Psoas muscle (tissue), 8 donors: ENCODE measurements around the gene CDH4. TPM values are rescaled to one million over a fixed set of nuclear protein-coding genes. Genes with fewer than 3 reads are reported as not detected.

ENCODE experiments used
- ATAC-seq, 4 donors: fragments of 200-7000 bp; cut with Tn5 transposase; one replicate each; pipeline ENCODE4 v1.9.1; 2020; ENCODE audit warnings: moderate library complexity in 3 of 4, mild to moderate bottlenecking in 2 of 4
- DNase-seq, 2 donors: peaks; one replicate each; pipeline ENCODE4 v3.0.0-alpha.2; 2020
- H3K27ac ChIP-seq: fragments of 200-600 bp; one replicate; pipeline ENCODE4 v1.8.0; 2022
- H3K27me3 ChIP-seq, 3 donors: fragments of 200-600 bp in 1 of 3; one replicate each; pipeline versions ENCODE4 v1.6.1 to v1.8.0; 2013 to 2022; ENCODE audit warnings: low read length in 2 of 3, mild to moderate bottlenecking in 2 of 3, moderate library complexity in 1 of 3; ENCODE audit not compliant: insufficient read depth in 3 of 3
- H3K36me3 ChIP-seq, 2 donors: fragments of 200-600 bp in 1 of 2; one replicate each; pipeline versions ENCODE4 v1.6.1 to v1.8.0; 2013 to 2022; ENCODE audit warnings: low read depth in 1 of 2, mild to moderate bottlenecking in 1 of 2, moderate library complexity in 1 of 2; ENCODE audit not compliant: insufficient read depth in 1 of 2
- H3K4me1 ChIP-seq: fragments of 200-600 bp; one replicate; pipeline ENCODE4 v1.8.0; 2022
- H3K4me3 ChIP-seq: fragments of 200-600 bp; one replicate; pipeline ENCODE4 v1.8.0; 2022; ENCODE audit warnings: mild to moderate bottlenecking
- H3K9me3 ChIP-seq: fragments of 200-600 bp; one replicate; pipeline ENCODE4 v1.8.0; 2022
- CTCF ChIP-seq: fragments of 200-600 bp; IDR thresholded peaks from one replicate; pipeline ENCODE4 v1.8.0; 2022; ENCODE audit warnings: antibody characterized with exemption
- WGBS, 3 donors: extraction: QIAGEN DNeasy Blood & Tissue Kit; methylation state at CpG; one replicate each; pipeline versions ENCODE4 v1.1.6 to v1.1.7; 2013; 5-methylcytosine and 5-hydroxymethylcytosine counted together
- intact Hi-C, 2 donors: fragments of 100-400 bp; cut with DNase I; formaldehyde crosslinking; loops; one replicate each; pipeline versions ENCODE4 v1.11.0 to v1.14.2; 2022
- polyA plus RNA-seq, 3 donors: library from polyadenylated mRNA; stranded (reverse); fragments of 200-250 nt; gene quantifications; one replicate each; pipeline ENCODE4 v1.2.3, GENCODE V29; 2013
- total RNA-seq, 4 donors: library from RNA; stranded (reverse); fragmentation: NEBNext Ultra II Directional in 2 of 4; extraction: Animal tissue kit (Norgen Biotek cat#: 25700) in 2 of 4; gene quantifications; one replicate each; pipeline versions ENCODE4 v1.2.1 to v1.2.4, GENCODE V29; 2021 to 2023
- donor health status: healthy with polysubstance abuse.
- donor health status: DM: no; HTN: no; CAD: no; lungs with moderate emphysema.
- donor health status: Bipolar disorder and iron deficiency.
- donor health status: healthy.
- donor health status: DM: yes; HTN: yes; CAD: no.
- donor health status: DM: no; HTN: no; CAD: no.
- donor health status: DM: no; HTN: no; CAD: no.
- donor health status: DM: yes; HTN: yes; CAD: no.

Gene CDH4
- total and polyA plus RNA-seq, 7 donors: 0.26 to 1.0 (median 0.34) TPM

- DNase-seq: no peak
- TF ChIP-seq CTCF: no peak
- no peaks in the 10 kb centered on the region for H3K36me3 ChIP-seq
- no peak for ATAC-seq
- no peak overlapping the region for H3K27ac ChIP-seq
- 32 to 41% (median 37%) methylated on average over 29 of the region's 29 CpGs for WGBS, 3 donors
- H3K4me3 ChIP-seq: no peak overlapping the region
- no peaks in the 10 kb centered on the region for H3K4me1 ChIP-seq
- peaks cover 13% of the 10 kb centered on the region for H3K9me3 ChIP-seq
- peaks cover 0 to 2% (median 0%) of the 10 kb centered on the region in 3 donors for H3K27me3 ChIP-seq
- intact Hi-C loops: no loop called here
These were observed 336.6 kb downstream of the CDH4 start for GRCh38 chr20:61588411-61589385.

- WGBS, 3 donors: 77 to 85% (median 80%) methylated on average over 12 of the region's 12 CpGs
- intact Hi-C loops: no loop called here
- Histone ChIP-seq H3K27ac (no peak overlapping the region), H3K27me3 (peaks cover 0 to 2% (median 0%) of the 10 kb centered on the region in 3 donors), H3K36me3 (no peaks in the 10 kb centered on the region), H3K4me1 (no peaks in the 10 kb centered on the region), H3K9me3 (peaks cover 13% of the 10 kb centered on the region), H3K4me3 (no peak overlapping the region)
- no peak for TF ChIP-seq CTCF
- ATAC-seq (no peak), DNase-seq (no peak)
These were observed 338.2 kb downstream of the CDH4 start for GRCh38 chr20:61590236-61590635.

- peaks cover 13% of the 10 kb centered on the region for H3K9me3 ChIP-seq
- 69 to 81% (median 75%) methylated on average over 7 of the region's 7 CpGs for WGBS, 3 donors
- no peak overlapping the region for H3K4me3 ChIP-seq
- no peak overlapping the region for H3K27ac ChIP-seq
- ATAC-seq (no peak), DNase-seq (no peak)
- no peak for TF ChIP-seq CTCF
- intact Hi-C loops: no loop called here
- H3K4me1 ChIP-seq: no peaks in the 10 kb centered on the region
- H3K36me3 ChIP-seq: no peaks in the 10 kb centered on the region
- peaks cover 0 to 2% (median 0%) of the 10 kb centered on the region in 3 donors for H3K27me3 ChIP-seq
These were observed 341.5 kb downstream of the CDH4 start for GRCh38 chr20:61593516-61593915.

- intact Hi-C loops: no loop called here
- peaks cover 0 to 2% (median 0%) of the 10 kb centered on the region in 3 donors for H3K27me3 ChIP-seq
- no peak for TF ChIP-seq CTCF
- no peaks in the 10 kb centered on the region for H3K36me3 ChIP-seq
- no peaks in the 10 kb centered on the region for H3K4me1 ChIP-seq
- ATAC-seq: no peak
- 73 to 79% (median 78%) methylated on average over 8 of the region's 8 CpGs for WGBS, 3 donors
- H3K27ac ChIP-seq: no peak overlapping the region
- H3K4me3 ChIP-seq: no peak overlapping the region
- peaks cover 13% of the 10 kb centered on the region for H3K9me3 ChIP-seq
- no peak for DNase-seq
These were observed 342.1 kb downstream of the CDH4 start for GRCh38 chr20:61594198-61594597.
